Measurements from ENCODE around the gene PSMC3.

PSMC3 gene

DNA sequence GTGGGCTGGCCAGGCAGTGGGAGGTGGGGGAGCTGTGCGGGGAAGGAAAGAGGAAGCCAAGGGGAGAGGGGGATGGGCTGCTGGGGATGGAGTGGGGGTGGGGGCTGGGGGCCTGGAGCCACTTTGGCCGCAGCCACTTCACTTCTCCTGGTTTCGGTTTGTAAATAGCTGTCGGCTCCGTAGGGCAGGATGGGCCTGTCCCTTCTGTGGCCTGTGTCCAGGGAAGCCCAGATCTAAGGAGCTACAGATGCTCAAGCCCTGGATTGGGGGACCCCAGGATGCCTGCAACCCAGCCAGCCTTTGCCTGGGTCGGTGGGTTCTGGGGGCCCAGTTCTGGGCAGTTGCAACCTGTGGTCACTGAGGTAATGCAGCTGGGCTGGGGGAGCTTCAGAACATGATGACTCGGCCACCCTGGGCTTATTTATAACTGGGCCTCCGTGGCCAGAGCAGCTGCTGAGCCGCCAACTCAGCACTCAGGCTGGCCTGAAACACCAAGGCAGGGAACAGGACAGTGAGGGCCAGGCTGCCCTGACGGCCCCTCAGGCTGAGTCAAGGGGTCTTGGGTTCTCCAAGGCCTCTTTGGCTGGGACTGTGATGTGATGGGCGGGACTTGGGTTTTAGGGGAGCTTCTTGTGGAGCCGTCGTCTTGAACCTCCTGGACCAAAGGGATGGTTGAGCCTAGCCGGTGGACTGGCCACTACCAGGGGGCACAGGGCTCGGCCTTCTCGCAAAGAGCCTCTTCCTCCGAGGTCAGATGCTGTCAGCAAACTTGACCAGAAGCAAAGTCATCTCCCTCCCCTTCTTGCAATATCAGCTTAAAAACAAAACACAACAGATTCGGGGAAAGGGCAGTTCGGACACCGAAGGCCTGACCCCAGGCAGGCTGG is 32.8 kb downstream of the PSMC3 start:
- no peak for DNase-seq

DNA sequence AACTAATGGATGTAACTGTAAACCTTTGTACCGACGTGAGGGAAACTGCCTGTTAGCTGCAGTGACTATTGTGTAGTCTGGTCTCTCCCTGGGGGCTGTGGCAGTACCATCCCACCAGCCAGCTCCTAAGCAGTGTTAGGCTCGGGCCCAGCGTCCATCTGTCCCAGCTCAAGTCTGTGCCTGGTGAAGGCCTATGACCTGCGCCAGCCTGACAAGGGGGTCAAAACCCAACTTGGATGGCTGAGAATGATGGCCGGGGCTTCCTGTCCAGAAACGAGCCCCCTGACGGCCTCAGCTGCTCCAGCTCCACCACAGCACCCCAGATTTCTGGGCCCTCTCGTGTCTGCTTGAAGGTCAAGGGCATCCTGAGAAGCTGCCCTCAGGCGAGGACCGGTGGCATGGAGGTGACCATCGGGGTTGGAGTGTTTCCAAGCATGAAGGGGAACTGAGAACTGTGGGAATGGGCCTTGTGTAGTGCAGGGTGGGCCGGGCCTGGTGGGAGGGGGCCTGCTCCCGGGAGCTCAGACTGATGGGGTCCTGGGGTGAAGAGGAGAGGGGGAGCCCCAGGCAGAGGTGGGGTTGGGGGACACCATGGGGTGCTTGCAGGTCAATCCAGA is 33.6 kb downstream of the PSMC3 start:
- DNase-seq: no peak

DNA sequence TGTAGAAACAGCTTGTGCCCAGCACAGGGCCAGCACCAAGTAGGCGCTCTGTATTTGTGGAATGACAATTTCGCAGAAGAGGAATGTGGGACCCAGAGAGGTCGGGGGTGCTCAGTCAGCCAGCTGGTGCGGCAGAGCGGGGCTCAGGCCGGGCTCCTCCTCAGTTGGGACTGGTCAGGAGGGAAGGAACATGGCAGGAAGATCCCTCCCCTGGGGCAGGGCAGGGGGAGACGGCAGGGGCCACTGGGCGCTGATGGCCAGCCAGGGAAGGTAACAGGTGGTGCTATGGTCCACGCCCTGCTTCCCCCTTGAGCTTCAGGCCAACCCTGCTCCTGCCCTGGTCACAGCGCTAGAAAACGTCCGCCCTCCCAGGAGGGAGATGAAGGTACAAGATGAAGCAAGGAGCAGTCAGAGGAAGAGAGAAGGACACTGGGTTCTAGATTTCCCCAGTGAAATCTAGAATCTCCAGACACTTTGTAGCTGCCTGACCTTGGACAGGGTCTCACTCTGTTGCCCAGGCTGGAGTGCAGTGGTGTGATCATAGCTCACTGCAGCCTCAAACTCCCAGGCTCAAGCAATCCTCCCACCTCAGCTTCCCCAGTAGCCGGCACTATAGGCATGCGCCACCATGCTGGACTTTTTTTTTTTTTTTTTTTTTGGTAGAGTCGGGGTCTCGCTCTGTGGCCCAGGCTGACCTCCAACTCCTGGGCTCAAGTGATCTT is 34.4 kb downstream of the PSMC3 start:
- no peak for DNase-seq

DNA sequence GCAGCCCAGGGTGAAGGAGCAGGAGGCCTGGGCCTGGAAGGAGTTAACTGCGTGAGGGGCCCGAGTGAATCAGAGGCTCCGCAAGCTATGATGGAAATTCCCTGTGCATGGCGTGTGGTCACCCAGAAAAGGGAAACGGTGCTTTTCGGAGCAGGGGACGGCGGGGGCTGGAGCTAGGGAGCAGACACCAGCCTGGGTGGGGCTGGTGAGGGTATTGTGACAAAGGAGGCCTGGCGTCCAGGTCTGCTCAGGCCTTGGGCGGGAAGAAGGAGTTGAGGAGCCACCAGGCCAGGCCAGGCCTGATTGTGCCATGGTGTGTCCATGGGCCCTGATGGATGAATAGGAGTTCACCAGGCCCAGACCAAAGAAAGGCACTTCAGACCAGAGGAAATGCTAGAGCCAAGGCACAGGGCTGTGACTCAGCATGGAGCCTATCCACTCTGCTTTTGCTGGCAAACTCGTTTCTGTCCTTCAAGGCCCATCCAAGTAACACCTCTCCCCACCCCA is 35.1 kb downstream of the PSMC3 start:
- no peak for DNase-seq

GRCh38 chr11:47390422-47390760 is 35.8 kb downstream of the PSMC3 start:
- no peak for DNase-seq

GRCh38 chr11:47389577-47390421 is 36.4 kb downstream of the PSMC3 start:
- no peak for DNase-seq

GRCh38 chr11:47388697-47389576 is 37.3 kb downstream of the PSMC3 start:
- DNase-seq: peak; percentile 37

GRCh38 chr11:47387944-47388696 is 38.1 kb downstream of the PSMC3 start:
- DNase-seq: peak; percentile 86

GRCh38 chr11:47384498-47384897 is 41.7 kb downstream of the PSMC3 start:
- no peak for DNase-seq

- DNase-seq: no peak
Measured at GRCh38 chr11:47383071-47383470, 43.2 kb downstream of the PSMC3 start.

GRCh38 chr11:47380078-47380477 is 46.2 kb downstream of the PSMC3 start:
- DNase-seq: no peak

GRCh38 chr11:47379317-47379716 is 46.9 kb downstream of the PSMC3 start:
- no peak for DNase-seq

DNA sequence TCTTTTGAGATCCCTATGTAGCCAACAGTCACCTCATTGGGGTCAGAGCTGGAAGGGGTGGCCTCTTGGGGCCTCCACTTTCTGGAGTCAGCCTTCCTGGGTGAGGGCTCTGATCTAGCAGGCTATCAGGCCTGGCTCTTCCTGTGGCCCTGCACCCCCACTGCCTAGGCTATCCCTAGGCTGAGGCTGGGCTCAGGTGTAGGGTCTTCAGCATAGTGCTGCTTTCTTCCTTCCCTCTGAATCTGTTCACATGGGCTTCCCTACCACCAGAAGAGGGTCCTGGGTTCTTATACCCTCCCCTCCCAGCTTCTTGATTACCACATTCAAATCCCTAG is 47.4 kb downstream of the PSMC3 start:
- no peak for DNase-seq

DNA sequence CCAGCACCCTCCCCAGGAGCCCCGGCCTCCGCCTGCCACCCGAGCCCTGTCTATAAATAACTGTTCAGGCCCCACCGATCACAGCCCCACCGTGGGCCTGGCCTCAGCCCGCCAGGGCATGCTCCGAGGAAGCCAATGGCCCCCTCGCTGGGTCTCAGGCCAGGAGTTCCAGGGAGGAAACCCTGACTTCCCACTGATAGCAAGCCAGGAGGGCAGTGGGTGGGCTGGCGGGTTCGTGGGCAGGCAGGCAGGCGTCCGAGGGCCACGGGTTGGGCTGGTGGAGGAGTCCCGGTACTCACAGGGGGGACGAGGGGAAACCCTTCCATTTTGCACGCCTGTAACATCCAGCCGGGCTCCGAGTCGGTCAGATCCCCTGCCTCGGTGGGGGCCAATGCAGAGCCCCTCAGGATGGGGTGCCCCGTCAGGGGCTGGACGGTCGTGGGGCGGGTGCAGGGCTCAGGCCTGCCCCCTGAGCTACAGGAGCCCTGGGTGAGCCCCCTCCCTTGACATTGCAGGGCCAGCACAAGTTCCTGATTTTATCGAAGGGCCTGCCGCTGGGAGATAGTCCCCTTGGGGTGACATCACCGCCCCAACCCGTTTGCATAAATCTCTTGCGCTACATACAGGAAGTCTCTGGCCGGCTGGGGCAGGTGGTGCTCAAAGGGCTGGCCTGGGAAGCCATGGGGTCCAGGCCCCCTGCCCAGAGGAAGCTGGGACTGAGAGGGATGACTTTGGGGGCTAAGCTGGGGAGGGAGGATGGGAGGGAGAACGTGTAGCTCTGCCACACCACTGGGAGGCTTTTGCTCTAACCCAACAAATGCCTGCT is 48.0 kb downstream of the PSMC3 start, which contains the start of gene SPI1:
TSS of gene SPI1 (minus strand) at position 538 of the 826 bp plus-strand sequence. CDS start at position 344, 194 bp downstream.
- peak; percentile 80 for DNase-seq

GRCh38 chr11:47377571-47378009 is 48.6 kb downstream of the PSMC3 start:
- DNase-seq: no peak

- DNase-seq: no peak
Measured at GRCh38 chr11:47376525-47377371, 49.5 kb downstream of the PSMC3 start.

DNA sequence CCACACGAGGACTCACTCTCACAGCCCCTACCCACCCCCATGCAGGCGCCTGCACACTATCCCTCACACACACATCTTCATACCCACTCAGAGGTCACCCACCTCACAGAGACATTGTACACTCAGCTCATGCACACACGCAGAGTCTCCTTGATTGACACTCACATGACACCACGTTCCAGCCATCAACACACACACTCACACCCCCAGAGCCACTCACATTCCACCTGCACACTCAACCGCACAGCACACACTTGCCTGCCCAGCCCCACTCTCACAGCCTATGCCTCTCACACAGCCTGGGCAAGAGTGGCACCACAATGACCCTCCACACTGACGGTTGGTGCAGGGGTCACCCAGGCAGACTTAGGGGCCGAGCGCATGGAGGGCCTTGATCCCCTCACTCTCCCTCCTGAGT is 50.1 kb downstream of the PSMC3 start:
- DNase-seq: no peak

DNA sequence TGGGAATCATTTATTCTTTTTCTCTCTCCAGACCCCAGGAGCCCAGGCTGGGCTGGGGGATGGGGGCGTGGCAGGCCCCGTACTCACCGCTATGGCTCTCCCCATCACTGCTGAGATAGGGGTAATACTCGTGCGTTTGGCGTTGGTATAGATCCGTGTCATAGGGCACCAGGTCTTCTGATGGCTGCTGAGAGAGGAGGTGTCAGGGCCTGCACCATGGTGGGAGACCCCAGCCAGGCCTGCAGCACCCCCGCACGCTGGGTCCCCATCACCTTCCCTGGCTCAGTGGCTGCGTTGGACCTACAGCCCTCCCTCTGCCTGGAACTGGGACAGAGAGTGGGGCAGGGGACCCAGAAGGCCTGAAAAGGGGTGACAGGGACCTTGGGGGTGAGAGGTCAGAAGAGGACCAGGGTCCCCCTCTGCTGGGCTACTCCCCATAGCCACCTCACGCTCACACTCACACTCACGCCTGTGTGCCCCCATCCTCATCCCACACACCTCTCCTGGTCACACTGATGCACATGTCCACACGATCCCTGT is 50.6 kb downstream of the PSMC3 start:
- no peak for DNase-seq

DNA sequence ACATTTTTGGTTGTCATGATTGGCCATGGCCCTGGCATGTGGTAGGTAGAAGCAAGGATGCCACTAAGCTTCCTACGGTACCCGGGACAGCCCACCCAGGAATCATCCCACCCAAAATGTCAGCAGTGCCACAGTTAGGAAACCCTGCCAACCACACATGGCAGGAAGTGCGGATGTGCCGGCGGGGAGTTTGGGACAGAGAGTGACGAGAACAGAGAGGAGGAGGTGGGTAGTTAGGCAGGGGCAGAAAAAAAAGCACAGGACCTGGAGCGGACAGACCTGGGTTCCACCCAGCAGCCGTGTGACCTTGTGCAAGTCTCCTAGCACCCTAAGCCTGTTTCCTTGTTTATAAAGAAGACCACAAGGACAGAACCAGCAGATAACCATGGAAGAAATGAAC is 51.2 kb downstream of the PSMC3 start:
- DNase-seq: no peak

Data from GF-D8 (cell line).